ENCODE results near the gene SPDYE3.
"Not testable (repeated sequence)": the region's sequence is repeated elsewhere in the genome, so short reads cannot be mapped to it uniquely, and the experiment has no call there.

The SPDYE3 gene

DNA sequence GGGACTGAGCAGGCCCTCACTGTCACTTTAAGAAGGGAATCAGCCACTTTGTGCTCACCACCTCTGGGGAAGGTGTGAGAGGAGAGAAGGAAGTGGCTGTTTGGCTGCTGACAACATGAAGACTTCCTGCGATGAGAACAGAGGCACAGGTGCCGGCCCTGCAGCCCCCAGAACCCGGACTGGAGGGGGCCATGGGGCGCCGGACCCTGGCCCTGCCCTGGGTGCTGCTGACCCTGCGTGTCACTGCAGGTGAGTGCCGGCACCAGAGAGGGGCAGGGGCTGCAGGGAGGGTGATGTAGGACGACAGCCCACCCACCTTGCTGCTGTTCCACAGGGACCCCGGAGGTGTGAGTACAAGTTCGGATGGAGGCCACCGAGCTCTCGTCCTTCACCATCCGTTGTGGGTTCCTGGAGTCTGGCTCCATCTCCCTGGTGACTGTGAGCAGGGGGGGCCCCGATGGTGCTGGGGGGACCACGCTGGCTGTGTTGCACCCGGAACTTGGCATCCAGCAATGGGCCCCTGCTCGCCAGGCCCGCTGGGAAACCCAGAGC lies 44.8 kb downstream of the SPDYE3 start:
- DNase-seq (ENCODE audit: low spot score), result not testable (repeated sequence)

DNA sequence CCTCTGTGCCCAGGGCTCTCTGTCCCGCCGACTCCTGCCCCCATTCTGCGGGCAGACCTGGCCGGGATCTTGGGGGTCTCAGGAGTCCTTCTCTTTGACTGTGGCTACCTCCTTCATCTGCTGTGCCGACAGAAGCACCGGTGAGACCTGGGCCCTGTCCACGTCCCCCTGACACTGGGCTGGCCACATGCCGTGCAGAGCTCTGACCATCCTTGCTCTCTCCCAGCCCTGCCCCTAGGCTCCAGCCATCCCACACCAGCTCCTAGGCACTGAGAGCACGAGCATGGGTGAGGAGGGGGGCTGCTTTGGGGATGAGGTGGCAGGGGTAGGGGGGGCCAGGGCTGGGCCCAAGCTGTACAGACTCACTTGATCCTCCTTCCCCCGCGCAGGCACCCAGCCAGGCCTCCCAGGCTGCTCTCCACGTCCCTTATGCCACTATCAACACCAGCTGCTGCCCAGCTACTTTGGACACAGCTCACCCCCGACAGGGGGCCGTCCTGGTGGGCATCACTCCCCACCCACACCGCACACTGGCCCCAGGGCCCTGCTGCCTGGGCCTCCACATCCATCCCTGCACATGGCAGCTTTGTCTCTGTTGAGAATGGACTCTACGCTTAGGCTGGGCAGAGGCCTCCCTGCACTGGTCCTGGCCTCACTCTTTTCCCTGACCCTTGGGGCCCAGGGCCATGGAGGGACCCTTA lies 45.6 kb downstream of the SPDYE3 start:
- DNase-seq (ENCODE audit: low spot score), result no peak

DNA sequence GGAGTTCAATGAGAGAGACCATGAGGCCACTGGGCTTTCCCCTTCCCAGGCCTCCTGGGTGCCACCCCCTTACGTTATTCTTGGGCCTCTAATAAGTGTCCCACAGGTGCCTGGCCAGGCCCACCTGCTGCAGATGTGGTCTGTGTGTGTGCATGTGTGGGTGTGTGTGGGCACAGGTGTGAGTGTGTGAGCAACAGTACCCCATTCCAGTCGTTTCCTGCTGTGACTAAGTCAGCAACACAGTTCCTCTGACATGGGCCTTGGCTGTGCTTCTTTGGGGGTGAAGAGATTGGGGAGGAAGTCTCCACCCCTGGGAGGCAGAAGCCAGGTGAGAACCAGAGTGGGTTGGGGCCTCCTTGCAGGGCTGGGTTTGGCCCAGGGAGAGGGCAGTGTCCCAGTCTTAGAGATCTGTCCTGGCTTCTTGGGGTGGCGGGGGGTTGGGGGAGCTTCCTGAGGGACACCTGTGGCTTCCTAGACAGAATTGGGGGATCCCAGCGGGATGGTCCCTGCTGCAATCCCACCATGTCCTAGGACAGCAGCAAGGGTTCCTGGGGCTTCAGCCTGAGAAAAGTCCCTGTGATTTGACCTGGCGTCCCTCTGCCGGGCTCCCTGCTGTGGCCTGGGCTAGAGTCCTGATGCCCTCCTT lies 46.3 kb downstream of the SPDYE3 start:
- no peak for DNase-seq (ENCODE audit: low spot score)

DNA sequence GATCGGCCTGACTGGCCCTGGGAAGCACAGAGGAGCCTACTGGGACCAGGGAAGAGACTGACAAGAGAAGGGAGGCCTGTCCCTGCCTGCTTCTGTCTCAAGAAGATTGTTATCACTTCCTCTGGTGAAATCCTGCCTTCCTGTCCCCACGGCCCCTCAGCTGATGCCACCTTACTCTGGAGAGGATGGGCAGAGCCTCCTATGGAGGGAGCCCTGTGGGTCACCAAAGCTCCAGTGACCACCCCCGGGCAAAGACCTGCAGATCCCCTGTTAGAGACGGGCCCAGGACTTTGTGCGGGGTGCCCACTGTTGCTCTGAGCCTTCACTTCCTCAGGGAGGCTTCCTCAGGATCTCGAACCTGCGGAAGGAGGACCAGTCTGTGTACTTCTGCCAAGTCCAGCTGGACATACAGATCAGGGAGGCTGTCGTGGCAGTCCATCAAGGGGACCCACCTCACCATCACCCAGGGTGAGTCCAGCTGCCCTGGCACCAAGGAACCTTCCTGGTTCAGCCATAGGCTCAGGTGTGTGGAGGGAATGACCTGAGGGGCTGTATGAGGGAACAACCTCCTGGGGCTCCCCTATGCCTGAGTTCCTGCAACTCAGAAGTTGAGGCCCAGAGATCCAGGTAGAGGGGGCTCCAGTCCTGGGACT lies 49.0 kb downstream of the SPDYE3 start:
- DNase-seq (ENCODE audit: low spot score), result no peak

DNA sequence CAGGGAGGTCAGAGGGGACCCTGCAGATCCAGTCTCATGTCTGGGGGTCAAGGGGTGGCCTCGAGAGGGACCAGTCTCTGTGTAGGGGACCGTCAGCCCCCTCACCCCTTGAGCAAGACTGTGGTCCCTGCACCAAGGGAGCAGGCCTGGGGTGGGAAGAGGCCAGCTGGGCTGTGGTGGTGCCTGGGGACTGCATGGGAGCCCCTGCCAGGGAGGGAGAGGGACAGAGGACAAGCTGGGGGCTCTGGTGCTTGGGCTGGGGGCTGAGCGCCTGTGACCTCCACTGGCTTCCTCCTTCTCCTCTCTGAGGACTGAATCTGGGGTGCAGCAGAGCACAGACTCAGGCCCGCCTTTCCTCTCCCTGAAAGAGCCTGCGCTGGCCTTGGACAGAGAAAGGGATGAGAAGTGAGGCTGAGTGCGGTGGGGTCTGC lies 49.6 kb downstream of the SPDYE3 start:
- DNase-seq (ENCODE audit: low spot score), result no peak

DNA sequence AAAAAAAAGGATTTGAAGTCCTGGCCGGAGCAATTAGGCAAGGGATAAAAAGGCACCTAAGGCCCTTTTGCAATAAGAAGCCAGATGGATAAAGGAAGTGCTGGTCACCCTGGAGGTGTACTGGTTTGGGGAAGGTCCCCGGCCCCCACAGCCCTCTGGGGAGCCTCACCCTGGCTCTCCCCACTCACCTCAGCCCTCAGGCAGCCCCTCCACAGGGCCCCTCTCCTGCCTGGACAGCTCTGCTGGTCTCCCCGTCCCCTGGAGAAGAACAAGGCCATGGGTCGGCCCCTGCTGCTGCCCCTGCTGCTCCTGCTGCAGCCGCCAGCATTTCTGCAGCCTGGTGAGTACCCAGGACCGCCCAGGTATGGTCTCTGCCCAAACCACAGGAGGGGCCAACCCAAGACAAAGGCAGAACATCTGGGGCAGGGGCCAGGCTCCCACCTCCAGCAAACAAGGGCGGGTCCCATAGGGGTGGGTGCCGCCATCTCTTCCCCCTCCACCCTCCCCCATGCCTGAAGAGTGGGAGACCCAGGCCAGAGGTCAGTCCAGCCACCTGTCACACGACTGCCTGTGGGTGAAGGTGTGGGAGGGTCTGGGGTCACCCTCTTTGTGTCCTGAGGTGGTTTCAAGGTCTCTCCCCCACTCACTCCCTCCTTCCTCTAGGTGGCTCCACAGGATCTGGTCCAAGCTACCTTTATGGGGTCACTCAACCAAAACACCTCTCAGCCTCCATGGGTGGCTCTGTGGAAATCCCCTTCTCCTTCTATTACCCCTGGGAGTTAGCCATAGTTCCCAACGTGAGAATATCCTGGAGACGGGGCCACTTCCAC lies 50.7 kb downstream of the SPDYE3 start, which contains the start of gene PILRB:
Gene PILRB, plus strand, starts transcription at position 91 of the 830 bp plus-strand sequence. Its CDS starts 186 bp downstream, at position 277.
- DNase-seq (ENCODE audit: low spot score), result no peak

DNA sequence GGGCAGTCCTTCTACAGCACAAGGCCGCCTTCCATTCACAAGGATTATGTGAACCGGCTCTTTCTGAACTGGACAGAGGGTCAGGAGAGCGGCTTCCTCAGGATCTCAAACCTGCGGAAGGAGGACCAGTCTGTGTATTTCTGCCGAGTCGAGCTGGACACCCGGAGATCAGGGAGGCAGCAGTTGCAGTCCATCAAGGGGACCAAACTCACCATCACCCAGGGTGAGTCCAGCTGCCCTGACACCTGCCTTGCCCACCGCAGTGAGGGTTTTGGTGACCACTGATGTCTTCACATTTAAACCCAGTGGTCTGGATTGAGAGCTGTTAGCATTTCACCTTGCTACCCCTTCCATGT lies 51.3 kb downstream of the SPDYE3 start:
- no peak for DNase-seq (ENCODE audit: low spot score)

DNA sequence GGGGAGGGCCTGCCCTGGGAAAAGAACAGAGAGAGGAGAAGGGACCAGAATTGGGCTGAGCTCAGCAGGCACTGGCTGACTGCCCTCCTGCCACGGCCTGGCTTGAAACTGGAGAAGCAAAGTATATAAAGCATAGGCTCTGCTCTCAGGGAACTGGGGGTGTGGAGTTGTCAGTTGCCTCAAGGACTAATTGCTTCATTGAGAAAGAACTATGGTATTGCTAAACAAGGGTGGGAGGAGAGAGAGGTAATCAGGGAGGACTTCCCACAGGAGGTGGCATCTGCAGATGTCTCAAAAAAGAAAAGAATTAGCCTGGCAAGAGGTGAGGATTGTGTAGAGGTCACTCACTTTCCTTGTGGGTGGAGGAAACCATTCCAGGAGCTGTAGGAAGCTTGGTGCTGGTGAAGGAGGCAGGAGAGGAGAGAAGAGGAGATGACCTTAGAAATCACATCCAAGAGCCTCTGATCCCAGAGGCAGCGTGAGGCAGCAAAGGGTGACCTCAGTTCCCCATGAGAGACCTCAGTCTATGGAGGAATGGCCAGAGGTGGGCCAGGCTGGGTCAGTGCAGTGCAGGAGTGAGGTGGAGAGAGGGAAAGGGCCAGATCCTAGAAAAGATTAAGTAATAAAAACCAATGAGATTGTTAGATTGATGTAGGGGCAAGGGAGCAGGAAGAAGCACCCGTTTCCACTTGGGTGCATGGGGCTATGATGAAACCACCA lies 52.8 kb downstream of the SPDYE3 start:
- DNase-seq (ENCODE audit: low spot score), result no peak

DNA sequence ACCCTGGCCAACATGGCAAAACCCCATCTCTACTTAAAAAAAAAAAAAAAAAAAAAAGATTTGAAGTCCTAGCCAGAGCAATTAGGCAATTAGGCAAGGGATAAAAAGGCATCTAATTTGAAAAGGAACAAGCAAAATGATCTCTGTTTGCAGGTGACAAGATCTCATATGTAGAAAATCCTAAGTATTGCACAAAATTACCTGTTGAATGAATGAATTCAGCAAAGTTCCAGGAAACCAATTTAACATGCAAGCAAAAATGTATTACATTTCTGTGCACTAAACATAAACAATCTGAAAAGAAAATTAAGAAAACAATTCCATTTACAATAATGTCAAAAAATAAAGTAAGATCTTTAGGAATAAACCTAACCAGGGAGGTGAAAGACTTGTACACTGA lies 55.6 kb downstream of the SPDYE3 start:
- DNase-seq (ENCODE audit: low spot score), result no peak

DNA sequence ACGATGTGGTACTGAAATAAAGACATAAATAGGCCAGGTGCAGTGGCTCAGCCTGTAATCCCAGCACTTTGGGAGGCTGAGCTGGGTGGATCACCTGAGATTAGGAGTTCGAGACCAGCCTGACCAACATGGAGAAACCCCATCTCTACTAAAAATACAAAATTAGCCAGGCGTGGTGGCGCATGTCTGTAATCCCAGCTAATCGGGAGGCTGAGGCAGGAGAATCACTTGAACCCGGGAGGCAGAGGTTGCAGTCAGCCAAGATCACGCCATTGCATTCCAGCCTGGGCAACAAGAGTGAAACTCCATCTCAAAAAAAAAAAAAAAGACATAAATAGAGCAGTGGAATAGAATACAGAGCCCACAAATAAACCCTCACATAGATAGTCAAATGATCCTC lies 56.3 kb downstream of the SPDYE3 start:
- not testable (repeated sequence) for DNase-seq (ENCODE audit: low spot score)

DNA sequence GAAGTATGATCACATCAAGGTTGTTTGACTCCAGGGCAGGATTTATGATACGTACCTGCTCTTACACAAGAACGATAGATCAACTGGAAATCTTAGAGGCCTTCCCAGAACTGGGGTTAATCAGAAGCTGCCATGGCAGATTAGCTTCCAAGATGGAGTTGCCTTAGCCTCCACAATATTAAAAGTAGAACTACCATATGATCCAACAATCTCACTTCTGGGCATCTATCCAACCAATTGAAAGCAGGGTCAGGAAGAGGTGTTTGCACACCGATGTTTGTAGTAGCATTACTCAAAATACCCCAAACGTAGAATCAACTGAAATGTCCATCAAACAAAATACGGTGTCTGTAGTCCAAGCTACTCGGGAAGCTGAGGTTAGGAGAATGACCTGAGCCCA lies 57.0 kb downstream of the SPDYE3 start:
- no peak for DNase-seq (ENCODE audit: low spot score)

DNA sequence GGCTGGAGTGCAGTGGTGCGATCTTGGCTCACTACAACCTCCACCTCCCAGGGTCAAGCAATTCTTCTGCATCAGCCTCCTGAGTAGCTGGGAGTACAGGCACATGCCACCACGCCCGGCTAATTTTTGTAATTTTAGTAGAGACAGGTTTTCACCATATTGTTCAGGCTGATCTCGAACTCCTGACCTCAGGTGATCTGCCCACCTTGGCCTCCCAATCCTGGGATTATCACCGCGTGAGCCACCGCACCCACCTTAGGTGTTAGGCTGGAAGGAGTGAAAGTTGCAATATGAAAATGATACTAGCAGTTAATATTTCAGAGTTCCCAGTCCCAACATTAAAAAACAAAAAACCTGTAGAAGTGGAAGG lies 58.5 kb downstream of the SPDYE3 start:
- not testable (repeated sequence) for DNase-seq (ENCODE audit: low spot score)

DNA sequence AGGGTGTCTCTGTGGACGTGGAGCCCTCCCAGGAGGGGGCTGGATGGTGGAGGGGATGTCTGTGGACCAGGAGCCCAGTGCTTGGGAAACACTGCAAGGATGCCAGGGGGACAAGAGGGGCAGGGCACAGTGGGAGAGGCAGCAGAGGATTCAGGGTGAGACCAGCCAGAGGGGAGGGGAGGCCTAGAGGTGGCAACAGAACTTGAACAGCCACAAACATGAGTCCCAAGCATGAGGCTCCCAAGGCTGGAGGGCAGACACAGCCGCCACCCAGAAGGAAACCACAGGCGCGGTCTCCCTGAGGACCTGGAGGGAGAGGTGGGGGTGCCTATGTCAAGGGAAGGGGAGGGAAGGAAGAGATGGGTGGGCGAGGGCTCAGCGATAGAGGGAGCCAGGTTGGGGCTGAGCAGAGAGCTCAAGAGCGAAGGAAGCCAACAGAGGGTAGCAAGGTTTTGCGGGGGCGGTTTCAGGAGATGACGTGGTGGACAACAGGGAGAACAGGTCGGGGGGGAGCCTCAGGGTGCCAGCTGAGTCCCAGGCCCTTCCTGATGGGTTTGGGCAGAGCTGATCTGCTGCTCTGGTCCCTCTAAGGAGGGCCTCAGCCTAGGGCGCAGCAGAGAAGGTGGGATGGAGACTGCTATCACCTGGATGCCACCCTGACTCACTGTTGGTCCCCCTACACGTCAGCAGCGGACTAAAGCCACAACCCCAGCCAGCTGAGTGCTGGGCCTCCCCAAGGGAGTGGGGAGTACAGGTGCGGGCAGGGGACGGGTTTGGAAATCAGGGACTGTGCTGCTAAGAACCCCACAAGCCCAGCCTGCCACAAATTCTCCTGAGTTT lies 59.1 kb downstream of the SPDYE3 start:
- DNase-seq (ENCODE audit: low spot score), result no peak

DNA sequence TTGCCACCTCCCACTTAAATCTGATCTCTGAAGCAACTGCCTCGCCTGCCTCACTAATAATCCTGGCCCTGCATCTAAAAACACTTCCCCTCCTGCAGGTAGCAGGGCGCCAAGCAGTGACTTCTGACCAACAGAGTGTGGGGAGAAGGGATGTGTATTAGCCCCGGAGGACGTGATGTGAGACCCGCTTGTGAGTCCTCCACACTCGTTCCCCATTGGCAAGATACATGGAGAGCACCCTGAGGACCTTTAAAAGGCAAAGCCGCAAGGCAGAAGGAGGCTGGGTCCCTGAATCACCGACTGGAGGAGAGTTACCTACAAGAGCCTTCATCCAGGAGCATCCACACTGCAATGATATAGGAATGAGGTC lies 59.7 kb downstream of the SPDYE3 start:
- no peak for DNase-seq (ENCODE audit: low spot score)

DNA sequence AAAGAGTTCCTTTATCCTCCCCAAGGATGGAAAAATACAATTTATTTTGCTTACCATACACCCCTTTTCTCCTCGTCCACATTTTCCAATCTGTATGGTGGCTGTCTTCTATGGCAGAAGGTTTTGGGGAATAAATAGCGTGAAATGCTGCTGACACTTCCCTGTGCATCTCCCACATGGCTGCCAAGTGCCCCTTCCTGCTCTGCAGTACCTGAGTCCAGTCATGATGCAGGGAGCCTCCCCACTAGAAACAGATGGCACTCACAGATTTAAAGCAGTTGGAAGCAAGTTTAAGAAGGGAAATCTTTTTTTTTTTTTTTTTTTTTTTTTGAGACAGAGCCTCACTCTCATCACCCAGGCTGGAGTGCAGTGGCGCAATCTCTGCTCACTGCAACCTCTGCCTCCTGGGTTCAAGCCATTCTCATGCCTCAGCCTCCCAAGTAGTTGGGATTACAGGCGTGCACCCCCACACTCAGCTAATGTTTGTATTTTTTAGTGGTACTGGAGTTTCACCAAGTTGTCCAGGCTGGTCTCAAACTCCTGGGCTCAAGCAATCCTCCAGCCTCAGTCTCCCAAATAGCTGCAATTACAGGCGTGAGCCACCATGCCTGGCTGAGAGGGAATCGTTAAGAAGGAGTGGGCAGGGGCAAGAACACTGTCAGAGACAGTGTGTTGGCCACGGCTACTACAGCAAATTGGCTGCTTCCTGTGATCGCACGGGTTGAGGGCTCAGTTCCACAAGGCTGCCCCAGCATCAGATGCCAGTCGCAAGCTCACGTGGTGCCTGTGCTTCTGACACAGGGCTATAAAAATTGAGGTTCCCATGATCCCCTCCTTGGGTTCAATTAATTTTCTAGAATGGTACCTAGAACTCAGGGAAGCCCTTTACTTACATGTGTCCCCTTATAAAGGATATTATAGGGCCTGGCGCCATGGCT lies 60.4 kb downstream of the SPDYE3 start:
- no peak for DNase-seq (ENCODE audit: low spot score)

DNA sequence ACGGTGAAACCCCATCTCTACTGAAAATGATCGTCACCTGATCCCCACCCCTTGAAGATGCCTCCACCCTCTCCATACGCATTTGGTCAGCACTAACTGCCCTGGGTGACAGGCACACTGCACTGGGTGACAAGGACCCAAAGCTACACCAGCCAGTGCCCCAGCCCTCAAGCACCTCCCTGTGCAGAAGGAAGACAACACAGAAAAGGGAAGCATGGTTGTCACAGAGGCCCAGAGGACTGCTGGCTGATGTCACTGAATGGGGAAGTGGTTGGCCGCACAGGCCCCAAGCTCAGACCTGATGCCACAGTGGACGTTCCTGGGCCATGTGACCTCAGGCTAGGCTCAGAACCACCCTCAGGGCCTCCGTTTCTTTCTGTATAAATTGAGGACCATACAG lies 61.6 kb downstream of the SPDYE3 start:
- DNase-seq (ENCODE audit: low spot score), result no peak

DNA sequence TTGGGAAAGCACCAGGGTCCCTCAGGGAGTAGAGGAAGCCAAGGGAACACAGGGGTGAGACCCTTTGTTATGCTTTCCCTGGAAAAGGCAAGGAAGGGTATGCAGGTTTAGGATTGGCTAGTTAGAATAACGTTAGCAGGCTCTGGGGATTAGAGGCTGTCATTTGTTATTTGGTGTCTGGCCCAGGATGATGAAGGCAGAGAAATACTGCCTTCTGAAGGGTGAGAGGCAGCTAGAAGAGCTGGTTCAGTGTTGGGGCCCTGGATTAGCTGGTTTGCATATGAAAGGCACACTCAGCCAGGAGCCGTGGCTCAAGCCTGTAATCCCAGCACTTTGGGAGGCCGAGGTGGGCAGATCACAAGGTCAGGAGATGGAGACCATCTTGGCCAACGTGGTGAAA lies 62.8 kb downstream of the SPDYE3 start:
- DNase-seq (ENCODE audit: low spot score), result no peak

DNA sequence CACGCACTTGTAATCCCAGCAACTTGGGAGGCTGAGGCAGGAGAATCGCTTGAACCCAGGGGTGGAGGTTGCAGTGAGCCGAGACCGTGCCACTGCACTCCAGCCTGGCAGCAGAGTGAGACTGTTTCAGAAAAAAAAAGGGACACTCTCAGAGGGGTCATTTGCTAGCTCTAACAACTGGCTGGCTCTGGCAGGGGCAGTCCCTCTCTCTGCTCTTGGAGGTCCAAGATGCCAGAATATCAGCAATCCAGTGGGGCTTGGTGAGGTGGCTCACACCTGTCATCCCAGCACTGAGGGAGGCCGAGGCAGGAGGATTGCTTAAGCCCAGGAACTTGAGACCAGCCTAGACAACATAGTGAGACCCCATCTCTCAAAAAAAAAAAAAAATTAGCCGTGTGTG lies 63.2 kb downstream of the SPDYE3 start:
- DNase-seq (ENCODE audit: low spot score), result no peak

DNA sequence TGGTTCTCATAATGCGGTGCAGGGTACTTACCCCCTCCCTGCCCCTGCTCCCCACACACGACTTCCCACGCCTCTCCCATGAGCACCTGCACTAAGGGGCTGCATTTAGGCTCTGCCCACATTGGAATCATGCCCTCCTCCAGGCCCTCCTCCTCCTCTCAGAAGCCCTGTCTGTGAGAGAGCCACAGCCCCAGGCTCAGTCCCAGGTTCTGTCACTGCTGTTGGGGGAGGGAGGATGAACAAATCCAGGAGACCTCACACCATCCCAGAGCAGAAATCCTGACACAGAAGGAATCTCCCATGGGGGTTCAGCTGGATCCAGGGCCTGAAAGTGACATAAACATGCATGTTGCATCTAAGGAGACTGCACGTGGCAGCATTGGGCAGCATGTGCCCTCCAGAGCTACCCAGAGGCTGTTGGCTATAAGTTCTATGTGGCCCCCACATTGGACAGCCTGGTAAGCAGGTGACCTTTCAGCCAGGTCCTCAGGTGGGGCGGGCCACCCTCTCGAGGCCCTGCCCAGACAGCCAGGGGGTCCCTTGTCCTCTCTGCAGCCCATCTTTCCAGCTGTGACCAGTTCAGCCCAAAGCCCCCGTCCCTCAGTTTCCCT lies 64.2 kb downstream of the SPDYE3 start:
- no peak for DNase-seq (ENCODE audit: low spot score)
